IPS-11a (cell line): Measurements from ENCODE around the gene CYP2J2.
"Not testable (repeated sequence)": the region's sequence is repeated elsewhere in the genome, so short reads cannot be mapped to it uniquely, and the experiment has no call there.

Source experiments
- H3K4me3 ChIP-seq: one replicate; pipeline ENCODE4 v1.5.1; 2013; ENCODE audit warnings: low read depth, low read length, control low read depth

CYP2J2 gene, protein sequence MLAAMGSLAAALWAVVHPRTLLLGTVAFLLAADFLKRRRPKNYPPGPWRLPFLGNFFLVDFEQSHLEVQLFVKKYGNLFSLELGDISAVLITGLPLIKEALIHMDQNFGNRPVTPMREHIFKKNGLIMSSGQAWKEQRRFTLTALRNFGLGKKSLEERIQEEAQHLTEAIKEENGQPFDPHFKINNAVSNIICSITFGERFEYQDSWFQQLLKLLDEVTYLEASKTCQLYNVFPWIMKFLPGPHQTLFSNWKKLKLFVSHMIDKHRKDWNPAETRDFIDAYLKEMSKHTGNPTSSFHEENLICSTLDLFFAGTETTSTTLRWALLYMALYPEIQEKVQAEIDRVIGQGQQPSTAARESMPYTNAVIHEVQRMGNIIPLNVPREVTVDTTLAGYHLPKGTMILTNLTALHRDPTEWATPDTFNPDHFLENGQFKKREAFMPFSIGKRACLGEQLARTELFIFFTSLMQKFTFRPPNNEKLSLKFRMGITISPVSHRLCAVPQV

DNA sequence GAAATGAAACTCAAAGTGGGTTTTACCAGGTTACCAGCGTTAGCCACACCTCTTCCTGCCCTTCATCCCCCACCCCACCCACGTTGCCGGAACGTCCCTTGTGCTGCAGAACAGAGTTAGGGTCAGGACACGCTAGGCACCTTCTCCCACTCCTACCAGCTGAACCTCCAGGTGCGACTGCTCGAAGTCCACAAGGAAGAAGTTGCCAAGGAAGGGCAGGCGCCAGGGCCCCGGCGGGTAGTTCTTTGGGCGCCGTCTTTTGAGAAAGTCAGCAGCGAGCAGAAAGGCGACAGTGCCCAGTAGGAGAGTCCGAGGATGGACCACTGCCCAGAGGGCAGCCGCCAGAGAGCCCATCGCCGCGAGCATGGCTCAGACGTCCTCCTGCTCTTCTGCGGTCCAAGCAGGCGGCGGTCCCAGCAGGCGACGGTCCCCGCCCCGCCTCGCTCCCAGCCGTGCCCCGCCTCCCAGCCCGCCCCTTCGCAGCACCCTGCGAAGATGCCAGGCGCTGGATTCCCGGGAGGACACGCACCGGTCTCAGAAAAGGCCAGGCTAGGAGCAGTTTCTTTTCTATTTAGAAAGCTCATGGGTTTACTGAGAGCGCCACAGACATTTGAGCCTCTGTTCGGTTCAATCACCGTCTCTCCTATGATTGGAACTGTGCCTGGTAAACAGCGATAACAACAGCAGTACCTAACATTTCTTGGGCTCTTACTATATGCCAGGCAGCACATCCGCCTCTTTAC lies at the start of gene CYP2J2:
Gene CYP2J2 (minus strand): TSS at position 393 of the 743 bp plus-strand sequence. CDS start 27 bp downstream, at position 366.
- peak within 1 kb of the TSS; percentile 45 for H3K4me3 ChIP-seq

- H3K4me3 ChIP-seq = no peak overlapping the region
Measured at GRCh38 chr1:59973719-59974118, 47.1 kb upstream of the CYP2J2 start.

GRCh38 chr1:59972216-59972927 lies 45.8 kb upstream of the CYP2J2 start:
- no peak overlapping the region for H3K4me3 ChIP-seq

- no peak overlapping the region for H3K4me3 ChIP-seq
Measured at GRCh38 chr1:59971464-59971911, 44.9 kb upstream of the CYP2J2 start.

DNA sequence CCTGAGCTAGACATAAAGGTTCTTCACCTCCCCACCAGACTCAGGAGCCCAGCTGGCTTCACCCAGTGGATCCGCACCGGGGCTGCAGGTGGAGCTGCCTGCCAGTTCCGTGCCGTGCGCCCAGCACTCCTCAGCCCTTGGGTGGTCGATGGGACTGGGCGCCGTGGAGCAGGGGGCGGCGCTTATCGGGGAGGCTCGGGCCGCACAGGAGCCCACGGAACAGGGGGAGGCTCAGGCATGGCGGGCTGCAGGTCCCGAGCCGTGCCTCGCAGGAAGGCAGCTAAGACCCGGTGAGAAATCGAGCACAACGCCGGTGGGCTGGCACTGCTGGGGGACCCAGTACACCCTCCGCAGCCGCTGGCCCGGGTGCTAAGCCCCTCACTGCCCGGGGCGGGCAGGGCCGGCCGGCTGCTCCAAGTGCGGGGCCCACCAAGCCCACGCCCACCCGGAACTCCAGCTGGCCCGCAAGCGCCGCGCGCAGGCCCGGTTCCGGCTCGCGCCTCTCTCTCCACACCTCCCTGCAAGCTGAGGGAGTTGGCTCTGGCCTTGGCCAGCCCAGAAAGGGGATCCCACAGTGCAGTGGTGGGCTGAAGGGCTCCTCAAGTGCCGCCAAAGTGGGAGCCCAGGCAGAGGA lies 43.1 kb upstream of the CYP2J2 start:
- H3K4me3 ChIP-seq = not testable (repeated sequence)

DNA sequence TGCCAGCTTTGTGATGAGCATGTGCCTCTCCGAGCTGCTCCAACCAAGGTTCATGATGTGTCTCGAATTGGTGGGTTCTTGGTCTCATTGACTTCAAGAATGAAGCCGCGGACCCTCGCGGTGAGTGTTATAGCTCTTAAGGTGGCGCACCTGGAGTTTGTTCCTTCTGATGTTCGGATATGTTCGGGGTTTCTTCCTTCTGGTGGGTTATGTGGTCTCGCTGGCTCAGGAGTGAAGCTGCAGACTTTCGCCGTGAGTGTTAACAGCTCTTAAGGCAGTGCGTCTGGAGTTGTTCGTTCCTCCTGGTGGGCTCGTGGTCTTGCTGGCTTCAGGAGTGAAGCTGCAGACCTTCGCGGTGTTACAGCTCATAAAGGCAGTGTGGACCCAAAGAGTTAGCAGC lies 42.2 kb upstream of the CYP2J2 start:
- not testable (repeated sequence) for H3K4me3 ChIP-seq

DNA sequence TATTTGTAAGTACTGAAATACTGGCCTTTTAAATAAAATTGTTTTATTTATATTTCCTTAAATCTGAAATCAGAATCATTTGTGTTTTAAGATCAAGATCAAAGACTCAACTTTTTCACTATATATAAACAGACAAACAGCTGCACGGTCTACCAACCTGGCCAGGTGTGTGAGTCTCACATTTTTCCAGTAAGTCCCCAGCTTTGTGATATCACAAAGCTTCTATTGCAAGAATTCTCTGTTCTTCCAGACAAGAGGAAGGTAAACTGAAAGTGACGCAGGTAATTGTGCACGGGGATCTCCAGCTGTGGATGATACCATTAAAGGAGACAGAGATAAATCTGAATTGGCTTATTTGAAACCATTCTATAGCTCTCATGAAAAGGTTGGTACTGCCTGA lies 41.2 kb upstream of the CYP2J2 start:
- no peak overlapping the region for H3K4me3 ChIP-seq

DNA sequence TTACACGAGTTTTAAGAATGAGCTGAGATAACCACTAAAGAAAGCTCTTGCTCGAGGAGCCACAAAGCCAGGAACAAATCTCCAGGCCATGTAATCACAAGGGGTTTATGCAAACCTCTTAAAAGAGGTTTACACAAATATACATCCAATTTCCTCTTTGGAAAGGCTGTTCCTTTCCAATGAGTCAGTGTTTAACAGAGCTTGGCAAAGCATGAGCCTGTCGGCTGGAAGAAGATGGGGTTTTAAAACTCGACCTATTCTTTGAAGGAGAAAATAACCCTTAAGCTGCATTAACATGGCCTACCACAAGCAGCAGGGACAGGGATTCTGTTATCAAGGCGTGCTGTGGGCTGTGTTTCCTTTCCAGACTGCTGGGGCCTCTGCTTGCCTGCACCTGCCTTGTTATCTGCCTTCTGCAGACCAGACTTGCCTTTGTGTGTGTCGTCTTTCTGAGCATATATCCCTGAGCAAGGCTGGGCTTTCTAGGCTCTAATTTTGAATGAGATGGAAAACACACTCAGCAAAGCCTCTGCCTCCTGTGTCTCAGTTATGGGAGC lies 40.6 kb upstream of the CYP2J2 start:
- no peak overlapping the region for H3K4me3 ChIP-seq

GRCh38 chr1:59952065-59952464 lies 25.5 kb upstream of the CYP2J2 start:
- no peak overlapping the region for H3K4me3 ChIP-seq

DNA sequence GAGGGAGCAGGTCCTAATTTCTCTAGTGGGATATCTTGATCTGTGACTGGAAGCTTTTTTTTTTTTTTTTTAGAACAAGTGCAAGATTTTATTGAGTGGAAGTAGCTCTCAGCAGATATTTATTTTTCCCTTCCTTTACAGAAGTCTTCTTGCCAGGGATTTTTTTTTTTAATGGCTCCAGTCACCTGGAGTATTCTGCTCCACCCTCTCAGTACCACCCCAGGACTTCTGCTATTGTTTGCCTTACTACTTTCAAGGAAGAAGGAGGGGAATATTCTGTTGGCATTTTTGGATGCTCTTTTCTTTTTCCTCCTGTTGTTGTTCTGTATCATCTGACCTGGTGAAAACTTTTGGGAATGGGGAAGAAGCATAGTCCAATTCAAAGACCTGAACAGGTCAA lies 23.1 kb upstream of the CYP2J2 start:
- no peak overlapping the region for H3K4me3 ChIP-seq

DNA sequence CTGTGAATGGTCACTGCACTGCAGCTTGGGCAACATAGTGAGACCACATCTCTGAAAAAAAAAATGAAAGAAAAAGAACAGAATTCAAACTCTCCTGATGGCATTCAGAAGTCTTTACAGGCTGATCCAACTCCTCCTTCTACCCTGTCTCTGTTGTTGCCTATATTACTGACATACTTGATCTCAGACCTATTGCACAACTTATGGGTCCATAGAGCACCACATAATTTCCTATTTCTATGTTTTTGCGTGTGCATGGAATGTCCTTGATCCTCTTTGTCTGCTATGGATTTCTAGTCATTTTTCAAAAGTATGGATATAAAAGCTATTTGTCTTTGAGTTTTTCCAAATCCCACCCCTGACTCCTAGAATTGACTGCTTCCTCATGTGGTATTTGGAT lies 22.4 kb upstream of the CYP2J2 start:
- H3K4me3 ChIP-seq = no peak overlapping the region

DNA sequence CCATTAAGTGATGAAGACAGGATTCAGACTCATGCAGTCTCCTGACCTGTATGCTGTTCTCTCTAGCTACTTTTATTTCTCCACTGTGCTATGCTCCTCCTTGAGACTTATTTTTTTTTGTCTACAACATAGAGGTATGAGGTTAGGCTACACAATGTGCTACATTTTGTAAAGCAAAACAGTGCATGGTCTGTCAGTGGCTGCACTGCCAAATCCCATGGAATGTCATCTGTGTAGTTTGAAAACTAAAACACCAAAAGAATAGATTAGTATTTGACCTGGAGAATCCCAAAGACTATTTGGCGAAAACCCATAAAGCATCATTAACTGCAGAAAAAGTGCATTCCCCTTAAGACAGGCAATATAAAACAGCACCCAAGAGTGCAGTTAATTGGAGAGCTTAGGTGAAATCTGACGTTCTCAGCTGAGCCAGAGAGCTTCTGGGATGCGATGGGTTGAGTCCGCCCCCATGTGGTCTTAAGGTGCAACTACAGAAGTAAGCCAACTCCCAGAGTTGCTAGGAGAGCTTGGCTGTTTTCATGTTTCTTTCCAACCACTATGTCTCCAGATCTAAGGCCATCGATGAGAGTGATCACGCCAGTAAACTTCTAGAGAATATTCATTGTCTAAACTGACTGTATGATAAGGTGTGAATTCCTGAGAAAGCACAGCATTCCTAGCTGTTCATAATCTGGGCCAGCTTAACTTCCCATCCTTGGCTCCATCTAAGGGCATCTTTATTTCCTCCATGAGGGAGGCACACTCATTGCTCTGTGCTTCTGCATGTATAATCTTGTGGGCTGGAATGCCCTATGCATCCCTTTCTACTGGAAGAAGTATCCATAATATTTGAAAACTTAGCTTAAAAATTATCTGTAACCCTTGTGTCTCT lies 20.7 kb upstream of the CYP2J2 start:
- no peak overlapping the region for H3K4me3 ChIP-seq

- H3K4me3 ChIP-seq = no peak overlapping the region
Measured at GRCh38 chr1:59945790-59946189, 19.2 kb upstream of the CYP2J2 start.

DNA sequence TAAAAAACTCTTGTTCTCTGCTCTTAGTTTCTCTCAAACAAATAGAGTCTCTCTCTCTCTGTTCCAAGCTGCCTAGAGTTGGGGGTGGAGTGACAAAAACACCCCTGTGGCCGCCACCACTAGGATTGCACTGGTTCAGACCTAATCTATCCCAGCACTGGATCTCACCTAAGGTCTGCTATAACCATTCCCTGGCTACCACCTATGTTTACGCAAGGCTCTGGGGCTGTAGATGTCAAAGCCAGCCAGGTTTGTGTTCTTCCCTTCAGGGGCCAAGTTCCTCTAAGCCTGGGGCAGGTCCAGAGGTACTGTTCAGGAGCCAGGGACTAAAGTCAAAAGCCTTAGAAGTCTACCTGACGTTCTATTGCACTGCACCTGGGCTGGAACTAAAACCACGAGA lies 12.8 kb upstream of the CYP2J2 start:
- no peak overlapping the region for H3K4me3 ChIP-seq

DNA sequence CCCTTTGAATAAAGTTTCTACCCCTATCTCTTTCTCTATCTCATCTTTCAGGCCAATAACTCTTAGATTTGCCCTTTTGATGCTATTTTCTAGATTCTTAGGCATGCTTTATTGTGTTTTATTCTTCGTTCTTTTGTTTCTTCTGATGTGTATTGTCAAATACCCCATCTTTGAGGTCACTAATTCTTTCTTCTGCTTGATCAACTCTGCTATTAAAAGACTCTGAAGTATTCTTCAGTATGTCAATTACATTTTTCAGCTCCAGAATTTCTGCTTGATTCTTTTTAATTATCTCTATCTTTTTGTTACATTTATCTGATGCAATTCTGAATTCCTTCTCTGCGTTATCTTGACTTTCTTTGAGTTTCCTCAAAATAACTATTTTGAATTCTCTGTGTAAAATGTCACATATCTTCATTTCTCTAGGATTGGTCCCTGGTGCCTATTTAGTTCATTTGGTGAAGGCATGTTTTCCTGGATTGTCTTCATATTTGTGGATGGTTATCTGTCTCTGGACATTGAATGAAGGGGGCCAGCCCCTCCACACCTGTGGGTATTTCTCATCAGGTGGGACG lies 11.2 kb upstream of the CYP2J2 start:
- H3K4me3 ChIP-seq = no peak overlapping the region

GRCh38 chr1:59936358-59936821 lies 9.8 kb upstream of the CYP2J2 start:
- no peak overlapping the region for H3K4me3 ChIP-seq

DNA sequence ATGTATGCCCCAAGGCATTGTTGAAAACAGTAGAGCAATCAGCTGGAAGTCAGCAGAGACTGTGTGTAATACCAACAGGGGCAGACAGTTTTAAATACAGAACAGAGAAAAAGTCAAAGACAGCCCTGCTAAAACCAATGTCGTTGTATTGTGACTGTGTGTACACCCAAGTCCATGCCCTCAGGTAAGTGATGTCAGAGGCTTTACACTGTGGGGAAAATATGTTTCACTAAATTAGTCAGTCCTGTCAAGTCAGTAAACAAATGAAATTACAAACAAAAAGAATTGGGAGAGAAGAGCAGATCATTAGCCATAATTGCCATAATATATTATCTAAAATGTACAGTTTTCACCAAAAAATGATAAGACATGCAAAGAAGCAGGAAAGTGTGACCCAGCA lies 2.4 kb upstream of the CYP2J2 start:
- H3K4me3 ChIP-seq = no peak overlapping the region

DNA sequence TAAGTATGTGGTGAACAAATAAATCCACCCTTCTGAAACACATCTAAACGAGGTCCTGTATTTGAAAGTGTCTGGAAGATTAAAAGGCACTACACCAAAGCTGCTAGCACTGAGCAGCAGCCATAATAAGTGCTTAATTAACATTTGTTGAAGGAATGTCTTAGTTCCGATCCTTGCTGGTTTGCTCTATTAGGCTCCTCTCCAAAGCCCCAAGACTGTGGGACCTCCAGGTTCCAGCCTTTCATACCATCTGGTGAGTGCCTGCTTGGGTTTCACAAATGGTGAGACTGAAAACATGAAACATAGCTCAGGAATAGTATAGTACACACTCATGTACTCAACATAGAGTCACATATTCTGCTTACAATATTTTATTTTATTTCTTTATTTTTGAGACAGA lies 640 bp upstream of the CYP2J2 start:
- H3K4me3 ChIP-seq = no peak overlapping the region

- H3K4me3 ChIP-seq = no peak overlapping the region
Measured at GRCh38 chr1:59924653-59925052, 1.9 kb downstream of the CYP2J2 start.
